RWPE1 (cell line): Measurements from ENCODE around the gene FMNL1.
A peak's percentile ranks its signal among the peaks of the same experiment; 100 is the strongest.

Source experiments
- CTCF ChIA-PET: fragments of 350-600 bp; sonication (Branson Sonifier 250); formaldehyde crosslinking; extraction: SDS; loops from one replicate; lab custom pipeline; 2021; lab: Yijun Ruan, JAX
- POLR2A ChIA-PET: fragments of 400-600 bp; formaldehyde crosslinking; extraction: SDS; loops from one replicate; lab custom pipeline; 2020; ENCODE audit warnings: antibody characterized with exemption; ENCODE audit not compliant: low non-redundant PET; lab: Yijun Ruan, JAX
- DNase-seq: peaks from one replicate; pipeline ENCODE4 v3.0.0; 2012; ENCODE audit warnings: low spot score
- H3K27ac ChIP-seq: fragments of 450-650 bp; 2 replicates; pipeline ENCODE4 v1.5.1; 2017
- TF ChIP-seq, protein P1 (sequence below): fragments of 450-650 bp; conservative IDR thresholded peaks from 2 replicates; pipeline ENCODE4 v1.5.1; 2017; ENCODE audit warnings: low read depth, mild to moderate bottlenecking

Gene FMNL1

DNA sequence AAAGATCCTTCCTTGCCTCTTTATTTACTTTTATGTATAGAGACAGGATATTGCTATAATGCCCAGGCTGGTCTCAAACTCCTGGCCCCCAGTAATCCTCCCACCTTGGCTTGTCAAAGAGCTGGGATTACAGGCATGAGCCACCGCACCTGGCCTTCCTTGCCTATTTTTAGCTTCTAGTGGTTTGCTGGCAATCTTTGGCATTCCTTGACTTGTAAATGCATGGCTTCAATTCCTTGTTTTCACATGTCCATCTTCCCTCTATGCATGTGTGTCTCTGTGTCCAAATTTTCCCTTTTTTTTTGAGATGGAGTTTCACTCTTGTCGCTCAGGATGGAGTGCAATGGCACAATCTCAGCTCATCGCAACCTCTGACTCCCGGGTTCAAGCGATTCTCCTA, 37.5 kb upstream of the FMNL1 start:
- POLR2A ChIA-PET = interaction anchor here (0.7 kb wide), 1 partner anchor 35 kb away, joined by 5 read pairs; no protein-coding TSS in a partner anchor
- TF ChIP-seq, protein P1, sequence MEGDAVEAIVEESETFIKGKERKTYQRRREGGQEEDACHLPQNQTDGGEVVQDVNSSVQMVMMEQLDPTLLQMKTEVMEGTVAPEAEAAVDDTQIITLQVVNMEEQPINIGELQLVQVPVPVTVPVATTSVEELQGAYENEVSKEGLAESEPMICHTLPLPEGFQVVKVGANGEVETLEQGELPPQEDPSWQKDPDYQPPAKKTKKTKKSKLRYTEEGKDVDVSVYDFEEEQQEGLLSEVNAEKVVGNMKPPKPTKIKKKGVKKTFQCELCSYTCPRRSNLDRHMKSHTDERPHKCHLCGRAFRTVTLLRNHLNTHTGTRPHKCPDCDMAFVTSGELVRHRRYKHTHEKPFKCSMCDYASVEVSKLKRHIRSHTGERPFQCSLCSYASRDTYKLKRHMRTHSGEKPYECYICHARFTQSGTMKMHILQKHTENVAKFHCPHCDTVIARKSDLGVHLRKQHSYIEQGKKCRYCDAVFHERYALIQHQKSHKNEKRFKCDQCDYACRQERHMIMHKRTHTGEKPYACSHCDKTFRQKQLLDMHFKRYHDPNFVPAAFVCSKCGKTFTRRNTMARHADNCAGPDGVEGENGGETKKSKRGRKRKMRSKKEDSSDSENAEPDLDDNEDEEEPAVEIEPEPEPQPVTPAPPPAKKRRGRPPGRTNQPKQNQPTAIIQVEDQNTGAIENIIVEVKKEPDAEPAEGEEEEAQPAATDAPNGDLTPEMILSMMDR = no peak
- CTCF ChIA-PET = interaction anchor here (0.7 to 2.0 kb wide), 3 partner anchors 12 to 35 kb away, joined by 4 to 8 read pairs (median 7); no protein-coding TSS in a partner anchor
- H3K27ac ChIP-seq = peak overlapping the region; percentile 70
- DNase-seq = no peak

DNA sequence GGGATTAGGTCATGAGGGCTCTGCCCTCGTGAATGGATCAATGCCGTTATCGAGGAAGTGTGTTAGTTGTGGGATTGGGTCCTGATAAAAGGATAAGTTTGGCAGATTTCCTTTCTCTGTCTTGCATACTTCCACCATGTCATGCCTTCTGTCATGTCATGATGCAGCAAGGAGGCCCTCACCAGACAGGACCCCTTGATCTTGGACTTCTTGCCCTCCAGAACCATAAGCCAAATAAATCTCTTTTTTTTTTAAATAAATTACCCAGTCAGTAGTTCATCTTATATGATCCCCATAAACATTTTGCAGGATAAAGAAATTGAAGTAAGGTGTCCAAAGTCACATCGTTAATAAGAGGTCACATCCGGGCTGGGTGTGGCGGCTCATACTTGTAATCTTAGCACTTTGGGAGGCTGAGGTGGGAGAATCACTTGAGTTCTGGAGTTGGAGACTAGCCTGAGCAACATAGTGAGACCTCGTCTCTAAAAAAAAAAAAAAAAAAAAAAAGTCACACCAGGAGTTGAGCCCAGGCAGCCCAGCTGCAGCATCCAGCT, 34.8 kb upstream of the FMNL1 start:
- H3K27ac ChIP-seq = no peak overlapping the region
- no peak for DNase-seq
- TF ChIP-seq, protein P1 = no peak
- ChIA-PET POLR2A (no interaction called here), CTCF (no interaction called here)

DNA sequence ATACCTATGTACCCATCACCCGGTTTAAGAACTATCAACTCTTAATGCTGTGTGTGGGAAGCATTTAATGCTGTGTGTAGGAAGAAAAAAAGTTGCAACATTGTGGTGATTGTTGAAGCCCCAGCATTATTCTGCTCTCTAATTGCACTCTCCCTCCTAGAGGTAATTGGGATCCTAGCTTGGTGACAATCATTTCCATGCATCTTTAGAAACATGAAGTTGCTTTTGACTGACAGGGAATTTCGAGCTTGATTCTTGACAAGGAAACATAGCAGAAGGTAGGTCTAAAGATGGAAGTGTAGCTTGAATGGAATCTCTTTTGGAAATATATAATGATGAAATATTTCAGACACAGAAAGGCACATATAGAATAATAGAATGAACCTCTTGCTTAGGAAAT, 32.7 kb upstream of the FMNL1 start:
- DNase-seq = no peak
- H3K27ac ChIP-seq = no peak overlapping the region
- CTCF ChIA-PET = interaction anchor here (0.5 to 1.0 kb wide), 2 partner anchors 8 to 18 kb away, joined by 3 to 4 read pairs; no protein-coding TSS in a partner anchor
- POLR2A ChIA-PET = no interaction called here
- TF ChIP-seq, protein P1 = no peak

DNA sequence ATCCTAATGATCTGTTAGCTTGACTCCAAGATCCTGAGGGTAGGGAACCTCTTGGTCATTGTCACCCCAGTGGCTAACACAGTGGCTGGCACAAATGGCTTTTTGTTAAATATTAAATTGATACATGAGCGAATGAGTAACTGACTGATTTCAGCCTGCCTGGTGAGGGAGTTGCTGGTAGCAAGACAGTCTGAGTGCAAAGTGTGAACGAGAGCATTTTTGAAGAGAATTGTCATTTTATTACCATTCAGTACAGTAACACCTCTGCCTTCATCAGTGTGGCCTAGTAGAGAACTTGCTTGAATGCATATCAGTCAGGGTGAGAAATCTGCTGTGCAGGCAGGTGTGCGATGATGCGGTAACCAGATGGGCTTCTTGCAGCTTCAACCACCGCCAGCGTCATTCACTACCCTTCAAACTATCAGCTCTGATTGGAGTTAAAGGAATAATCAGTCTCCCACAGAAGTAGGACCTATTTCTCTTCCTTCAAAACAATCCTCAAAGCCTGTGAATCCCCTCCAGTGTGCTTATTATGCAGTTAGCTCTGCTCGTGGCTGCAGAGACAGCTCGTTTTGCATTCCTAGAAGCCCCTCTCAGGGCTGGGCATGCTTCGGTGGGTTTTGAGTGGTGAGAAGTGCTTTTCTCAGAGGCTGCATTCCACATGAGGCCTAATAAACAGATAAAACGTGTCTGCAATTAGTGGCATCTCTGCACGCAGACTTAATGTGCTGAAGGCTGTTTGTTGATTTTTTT, 31.0 kb upstream of the FMNL1 start:
- TF ChIP-seq, protein P1 = no peak
- ChIA-PET POLR2A (no interaction called here), CTCF (interaction anchor here (0.9 to 2.0 kb wide), 2 partner anchors 41 to 54 kb away, joined by 3 to 4 read pairs; no protein-coding TSS in a partner anchor)
- no peak overlapping the region for H3K27ac ChIP-seq
- DNase-seq = no peak

DNA sequence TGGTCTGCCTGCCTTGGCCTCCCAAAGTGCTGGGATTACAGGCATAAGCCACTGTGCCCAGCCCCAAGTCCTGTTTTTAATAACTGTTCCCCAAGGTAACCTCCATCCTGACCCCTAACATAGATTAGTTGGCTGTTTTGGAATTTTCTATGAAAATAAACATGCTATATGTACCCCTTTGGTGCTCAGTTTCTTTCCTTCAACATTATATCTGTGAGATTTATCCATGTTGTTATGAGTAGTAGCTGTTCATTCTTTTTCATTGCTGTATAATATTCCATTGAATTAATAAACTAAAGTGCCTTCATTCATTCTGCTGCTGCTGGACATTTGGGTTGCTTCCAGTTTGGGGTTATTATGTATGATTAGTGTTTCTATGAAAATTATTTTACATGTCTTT, 26.3 kb upstream of the FMNL1 start:
- DNase-seq = no peak
- ChIA-PET CTCF (interaction anchor here (1.1 to 4.7 kb wide), 2 partner anchors 23 to 59 kb away, joined by 5 to 65 read pairs; partner anchors contain the start of gene ACBD4), POLR2A (interaction anchor here (0.8 kb wide), 1 partner anchor 33 kb away, joined by 7 read pairs; no protein-coding TSS in a partner anchor)
- TF ChIP-seq, protein P1 = no peak
- H3K27ac ChIP-seq = no peak overlapping the region

DNA sequence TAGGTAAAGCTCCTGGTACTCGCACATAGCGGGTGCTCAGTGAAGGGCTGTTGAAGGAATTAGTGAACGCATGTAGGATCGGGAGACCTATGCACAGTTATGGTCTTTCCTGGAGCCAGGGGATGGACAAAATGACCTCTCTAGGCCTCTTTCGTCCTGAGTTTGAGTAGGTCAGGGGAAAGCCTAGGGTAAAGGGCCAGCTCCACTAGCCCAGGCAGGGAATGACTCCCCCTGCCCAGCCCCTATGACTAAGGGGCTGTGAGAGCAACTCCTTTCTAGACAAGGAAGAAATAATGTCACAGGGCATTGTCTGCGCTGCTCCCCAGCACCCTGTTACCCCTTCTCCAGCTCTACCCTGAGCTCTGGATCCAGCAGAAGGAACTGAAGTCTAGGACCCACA, 24.6 kb upstream of the FMNL1 start:
- TF ChIP-seq, protein P1 = no peak
- ChIA-PET POLR2A (interaction anchor here (0.8 to 1.6 kb wide), 4 partner anchors 21 to 47 kb away, joined by 3 to 39 read pairs (median 4); partner anchors contain the start of gene HEXIM1), CTCF (interaction anchor here (0.5 to 4.7 kb wide), 26 partner anchors 8 to 752 kb away, joined by 3 to 99 read pairs (median 5); partner anchors contain the start of genes ACBD4, HEXIM1 and HEXIM2)
- H3K27ac ChIP-seq = peak overlapping the region; percentile 69
- no peak for DNase-seq
